Stimulated activated CD4-positive, alpha-beta T cell treated with anti-CD3 and anti-CD28 coated beads, Interleukin-15, amount 100 ng/mL, for 1 hour (primary cell): Measurements from ENCODE around the gene ADGRB3.
"Not testable (repeated sequence)": the region's sequence is repeated elsewhere in the genome, so short reads cannot be mapped to it uniquely, and the experiment has no call there.

Source experiments
- DNase-seq, 2 donors: peaks; one replicate each; pipeline ENCODE4 v3.0.0-alpha.2; 2020; ENCODE audit warnings: low read depth in 1 of 2, low spot score in 1 of 2

The ADGRB3 gene

DNA sequence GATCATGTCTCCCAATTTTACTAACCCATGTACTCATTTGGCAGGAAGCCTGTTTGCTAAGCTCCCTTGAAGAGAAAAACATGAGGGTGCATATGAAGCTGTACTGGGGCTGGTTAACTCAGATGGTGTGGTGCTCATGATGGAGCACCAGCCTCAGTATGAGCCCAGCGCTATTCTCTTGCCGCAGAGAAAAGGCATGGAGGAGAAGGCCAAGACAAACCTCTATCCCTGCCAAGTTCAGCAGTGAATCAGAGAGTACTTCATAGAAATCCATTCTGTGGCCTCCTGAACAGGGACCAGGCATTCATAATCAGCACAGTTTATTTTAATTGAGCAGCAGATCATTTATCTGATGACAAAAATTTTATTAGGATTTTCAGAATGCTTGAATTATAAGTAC, 763.6 kb downstream of the ADGRB3 start:
- no peak for DNase-seq

DNA sequence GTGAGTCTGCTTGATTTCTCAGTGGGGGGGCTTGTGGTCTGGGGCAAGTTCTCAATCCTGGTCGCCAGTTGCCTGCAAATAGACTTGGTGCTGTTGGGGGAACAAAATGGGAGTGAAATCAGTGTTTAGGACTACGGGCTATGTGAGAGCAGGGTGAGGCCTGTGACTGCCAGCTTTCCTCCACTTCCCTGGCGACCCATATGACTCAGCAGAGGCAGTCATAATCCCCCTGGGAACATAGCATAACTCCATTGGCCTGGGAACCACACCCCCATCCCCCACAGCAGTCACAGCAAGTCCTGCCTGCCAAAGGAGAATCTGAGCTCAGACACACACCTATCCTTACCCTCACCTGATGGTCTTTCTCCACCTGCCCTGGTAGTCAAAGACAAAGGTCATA, 773.8 kb downstream of the ADGRB3 start:
- no peak for DNase-seq

DNA sequence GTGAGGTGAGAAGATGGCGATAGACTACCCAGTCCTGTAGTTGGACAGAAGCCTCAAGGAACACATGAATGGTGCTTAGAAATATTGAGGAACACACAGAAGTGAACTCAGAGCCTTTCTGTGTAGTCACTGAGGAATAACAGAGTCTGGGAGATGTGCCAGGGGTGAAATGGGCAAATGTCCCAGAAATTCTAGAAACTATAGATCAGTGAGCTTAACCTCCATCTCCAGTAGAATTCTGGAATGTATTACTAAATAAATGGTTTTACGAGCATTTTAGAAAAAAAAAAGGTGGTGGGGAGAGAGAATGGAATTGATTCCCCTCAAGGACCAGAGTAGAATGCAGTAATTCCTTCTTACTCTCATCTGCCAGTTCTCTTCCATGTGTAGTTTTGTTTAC, 781.7 kb downstream of the ADGRB3 start:
- no peak for DNase-seq

DNA sequence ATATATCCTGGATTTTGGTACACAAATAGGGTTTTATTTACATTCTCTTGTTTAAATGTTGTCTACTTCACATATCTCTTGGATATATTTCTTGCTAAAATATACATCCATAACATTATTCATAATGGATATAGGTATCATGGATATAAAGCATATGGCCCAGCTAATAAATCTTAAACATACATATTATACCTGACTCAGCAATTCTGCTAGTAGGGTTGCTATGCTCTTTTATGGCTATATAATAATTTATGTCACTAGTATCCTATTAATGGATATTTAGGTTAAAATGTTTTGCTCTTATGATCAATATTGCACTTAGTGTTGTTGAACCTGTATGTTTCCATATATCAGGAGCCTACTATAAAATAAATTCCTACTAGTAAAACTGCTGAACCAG, 786.2 kb downstream of the ADGRB3 start:
- DNase-seq = no peak

DNA sequence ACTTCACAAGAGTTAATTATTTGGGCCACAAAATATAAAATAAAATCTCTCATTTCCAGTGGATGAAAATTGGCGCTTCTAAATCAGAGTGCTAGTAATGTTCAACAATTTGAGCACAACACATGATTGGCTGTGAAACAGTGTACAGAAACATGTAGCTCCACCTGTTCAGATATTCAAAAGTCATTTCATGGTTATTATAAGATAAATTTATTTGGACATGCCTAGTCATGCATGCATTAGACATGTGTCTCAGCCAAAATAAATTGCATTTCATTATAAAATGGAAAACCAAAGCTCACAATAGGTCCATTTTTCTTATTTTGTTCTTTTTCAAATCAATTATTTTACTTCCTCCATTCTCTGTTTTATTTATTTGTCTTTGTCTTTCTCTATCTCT, 786.9 kb downstream of the ADGRB3 start:
- DNase-seq = no peak

DNA sequence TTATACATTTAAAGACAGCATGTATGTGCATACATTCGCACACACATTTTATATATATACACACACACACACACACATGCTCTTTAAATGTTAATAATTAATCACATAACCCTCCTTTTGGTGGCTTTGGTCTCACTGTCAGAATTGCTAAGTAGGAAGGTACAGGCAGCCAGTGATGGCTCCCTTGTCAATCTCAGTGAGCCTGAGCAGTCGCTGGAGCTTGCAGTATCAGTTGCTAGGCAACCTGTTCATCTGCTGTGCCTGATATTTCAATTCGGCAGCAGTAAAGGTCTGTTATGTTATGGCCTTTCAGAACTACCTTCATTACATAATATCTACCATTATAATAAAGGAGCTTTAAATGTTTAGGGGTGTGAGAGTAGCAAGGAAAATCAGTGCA, 787.4 kb downstream of the ADGRB3 start:
- DNase-seq = no peak

DNA sequence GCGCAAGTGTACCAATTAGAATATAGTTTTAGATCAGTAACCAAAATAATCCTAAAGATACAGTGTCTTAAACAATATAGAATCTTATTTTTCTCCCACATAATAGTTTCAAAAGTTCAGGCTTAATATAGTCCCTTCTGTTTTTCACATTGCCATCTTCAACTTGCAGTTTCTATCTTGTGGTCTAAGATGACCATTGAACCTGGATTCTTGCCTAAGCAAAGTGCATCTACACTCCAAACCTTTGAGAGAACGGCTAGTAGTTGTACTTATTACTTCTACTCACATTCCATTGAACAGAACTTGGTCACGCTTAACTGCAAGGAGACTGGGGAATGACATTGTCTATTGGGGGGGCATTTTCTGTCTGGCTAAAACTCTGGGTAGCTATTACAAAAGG, 788.7 kb downstream of the ADGRB3 start:
- DNase-seq = no peak

DNA sequence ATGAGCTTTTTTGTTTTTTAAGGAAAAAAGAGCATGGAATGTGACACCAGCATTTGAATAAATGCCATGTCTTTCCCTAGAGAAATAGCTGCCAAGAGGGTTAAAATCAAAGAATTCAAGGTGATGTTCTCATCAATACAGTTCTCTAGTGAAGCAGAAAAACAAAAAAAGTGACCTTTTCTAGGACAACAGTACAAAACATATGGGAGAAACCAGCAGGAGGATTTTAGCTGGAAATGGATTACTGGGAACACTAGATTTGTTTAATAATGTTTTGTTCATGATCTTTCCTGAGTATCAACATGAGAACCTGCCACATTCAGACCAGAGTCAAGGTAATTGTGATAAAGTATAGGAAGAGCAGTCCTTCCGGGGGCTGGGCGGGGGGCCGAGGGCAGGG, 789.5 kb downstream of the ADGRB3 start:
- DNase-seq = no peak

DNA sequence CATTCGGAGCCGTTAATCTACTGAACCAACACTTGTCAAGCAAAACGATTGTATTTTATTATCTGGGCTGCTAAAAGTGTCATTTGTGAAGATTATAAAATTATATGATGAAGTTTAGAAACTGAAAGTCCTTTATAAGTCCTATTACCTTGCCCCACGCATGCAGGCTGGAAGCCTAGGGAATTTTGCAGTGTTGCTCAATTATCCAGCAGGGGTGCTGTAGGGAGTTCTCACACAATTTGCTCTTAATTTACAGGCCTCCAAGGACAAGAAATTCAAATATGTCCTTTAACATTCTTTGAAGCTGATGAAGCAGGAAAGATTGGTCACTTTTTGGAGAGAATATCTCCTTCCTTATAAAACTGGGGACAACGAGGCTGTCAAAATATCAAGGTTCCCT, 792.8 kb downstream of the ADGRB3 start:
- no peak for DNase-seq

DNA sequence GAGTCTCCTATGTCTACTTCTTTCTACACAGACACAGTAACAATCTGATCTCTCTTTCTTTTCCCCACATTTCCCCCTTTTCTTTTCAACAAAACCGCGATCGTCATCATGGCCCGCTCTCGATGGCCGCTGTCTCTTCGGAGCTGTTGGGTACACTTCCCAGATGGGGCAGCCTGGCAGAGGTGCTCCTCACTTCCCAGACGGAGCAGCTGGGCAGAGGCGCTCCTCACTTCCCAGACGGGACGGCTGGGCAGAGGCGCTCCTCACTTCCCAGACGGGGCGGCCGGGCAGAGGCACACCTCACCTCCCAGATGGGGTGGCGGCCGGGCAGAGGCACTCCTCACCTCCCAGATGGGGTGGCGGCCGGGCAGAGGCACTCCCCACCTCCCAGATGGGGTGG, 797.1 kb downstream of the ADGRB3 start:
- not testable (repeated sequence) for DNase-seq

DNA sequence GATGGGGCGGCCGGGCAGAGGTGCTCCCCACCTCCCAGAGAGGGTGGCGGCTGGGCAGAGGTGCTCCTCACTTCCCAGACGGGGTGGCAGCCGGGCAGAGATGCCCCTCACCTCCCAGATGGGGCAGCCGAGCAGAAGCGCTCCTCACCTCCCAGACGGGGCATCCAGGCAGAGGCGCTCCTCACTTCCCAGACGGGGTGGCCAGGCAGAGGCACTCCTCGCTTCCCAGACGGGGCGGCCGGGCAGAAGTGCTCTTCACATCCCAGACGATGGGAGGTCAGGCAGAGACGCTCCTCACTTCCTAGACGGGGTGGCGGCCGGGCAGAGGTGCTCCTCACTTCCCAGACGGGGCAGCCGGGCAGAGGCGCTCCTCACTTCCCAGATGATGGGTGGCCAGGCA, 798.0 kb downstream of the ADGRB3 start:
- DNase-seq = not testable (repeated sequence)

DNA sequence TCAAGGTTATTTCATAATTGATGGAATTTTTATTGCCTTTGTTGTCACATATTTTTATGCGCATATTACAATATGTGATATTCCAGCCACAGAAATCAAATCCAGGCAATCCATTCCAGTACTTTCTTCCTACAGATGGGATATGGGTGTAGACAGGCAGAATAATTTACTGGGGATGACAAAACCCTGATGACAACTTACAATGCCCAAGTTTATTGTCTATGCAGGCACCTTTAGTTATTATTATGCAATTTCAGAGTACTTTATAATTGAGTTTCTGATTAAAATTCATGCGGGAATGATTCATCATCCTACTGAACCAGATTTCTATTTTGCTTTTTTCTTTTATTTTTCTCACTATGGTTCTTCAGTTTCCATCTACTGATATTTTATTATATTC, 803.0 kb downstream of the ADGRB3 start:
- no peak for DNase-seq
